Measurements from ENCODE around the gene CYTH2. TPM values are rescaled to one million over a fixed set of nuclear protein-coding genes. Genes with fewer than 3 reads are reported as not detected.
A peak's percentile ranks its signal among the peaks of the same experiment; 100 is the strongest.

The CYTH2 gene
- total RNA-seq, 1 donor from 2014 or later: 83.5 TPM

- Histone ChIP-seq H3K36me3 (no peaks in the 10 kb centered on the region), H3K4me1 (no peaks in the 10 kb centered on the region), H3K4me3 (no peak overlapping the region), H3K27me3 (no peaks in the 10 kb centered on the region), H3K27ac (no peak overlapping the region), H3K9me3 (no peaks in the 10 kb centered on the region)
- no peak for TF ChIP-seq CTCF (IDR thresholded peaks at IDR 0.05)
- intact Hi-C loops (cut with DNase I): no loop called here
- no peak for DNase-seq (ENCODE audit: low spot score in 2 of 2)
Measured at GRCh38 chr19:48436586-48436985, 32.6 kb upstream of the CYTH2 start.

GRCh38 chr19:48441360-48442050, 27.7 kb upstream of the CYTH2 start:
- Histone ChIP-seq H3K27ac (no peak overlapping the region), H3K4me1 (peaks cover 3 to 15% of the 10 kb centered on the region in 2 donors), H3K4me3 (no peak overlapping the region), H3K9me3 (no peaks in the 10 kb centered on the region), H3K27me3 (peaks cover 7% of the 10 kb centered on the region), H3K36me3 (no peaks in the 10 kb centered on the region)
- TF ChIP-seq CTCF (IDR thresholded peaks at IDR 0.05): no peak
- no peak for DNase-seq (ENCODE audit: low spot score in 2 of 2)
- intact Hi-C loops (cut with DNase I): loop anchor here (5.0 kb wide), 1 partner anchor 49 kb away; the partner anchor contains the start of genes GRIN2D and KDELR1

- no peaks in the 10 kb centered on the region for H3K9me3 ChIP-seq
- no peak for TF ChIP-seq CTCF (IDR thresholded peaks at IDR 0.05)
- no peak overlapping the region for H3K4me3 ChIP-seq
- H3K36me3 ChIP-seq: no peaks in the 10 kb centered on the region
- no peak for DNase-seq (ENCODE audit: low spot score in 2 of 2)
- intact Hi-C loops (cut with DNase I): loop anchor here (5.0 kb wide), 1 partner anchor 50 kb away; the partner anchor contains the start of genes GRIN2D and KDELR1
- H3K27ac ChIP-seq: no peak overlapping the region
- peaks cover 7% of the 10 kb centered on the region for H3K27me3 ChIP-seq
- H3K4me1 ChIP-seq: peaks cover 3 to 15% of the 10 kb centered on the region in 2 donors
Measured at GRCh38 chr19:48442116-48443035, 26.8 kb upstream of the CYTH2 start.

- TF ChIP-seq CTCF (IDR thresholded peaks at IDR 0.05): no peak
- no peak overlapping the region for H3K27ac ChIP-seq
- peaks cover under 1 to 7% of the 10 kb centered on the region in 2 donors for H3K36me3 ChIP-seq
- H3K9me3 ChIP-seq: no peaks in the 10 kb centered on the region
- no peak for DNase-seq (ENCODE audit: low spot score in 2 of 2)
- intact Hi-C loops (cut with DNase I): loop anchor here (5.0 kb wide), 1 partner anchor 51 kb away; the partner anchor contains the start of genes GRIN2D and KDELR1
- H3K27me3 ChIP-seq: peaks cover 7% of the 10 kb centered on the region
- H3K4me1 ChIP-seq: peaks cover 3 to 15% of the 10 kb centered on the region in 2 donors
- peak overlapping the region; percentile 37 to 76 for H3K4me3 ChIP-seq
Measured at GRCh38 chr19:48443256-48443655, 25.9 kb upstream of the CYTH2 start.

GRCh38 chr19:48443731-48444128, 25.4 kb upstream of the CYTH2 start:
- Histone ChIP-seq H3K27ac (no peak overlapping the region), H3K36me3 (peaks cover 5 to 12% of the 10 kb centered on the region in 2 donors), H3K4me1 (peaks cover 3 to 15% of the 10 kb centered on the region in 2 donors), H3K27me3 (peaks cover 7% of the 10 kb centered on the region), H3K4me3 (peak overlapping the region; percentile 76 to 81), H3K9me3 (no peaks in the 10 kb centered on the region)
- intact Hi-C loops (cut with DNase I): loop anchor here (5.0 kb wide), 1 partner anchor 51 kb away; the partner anchor contains the start of genes GRIN2D and KDELR1
- no peak for TF ChIP-seq CTCF (IDR thresholded peaks at IDR 0.05)
- no peak for DNase-seq (ENCODE audit: low spot score in 2 of 2)

All from ascending aorta (tissue), 2 donors.